IPS-20b (cell line): ENCODE measurements around the gene MEX3D.

ENCODE experiments used
- H3K27ac ChIP-seq: one replicate; pipeline ENCODE4 v1.5.1; 2013; ENCODE audit warnings: low read length
- H3K27me3 ChIP-seq: 2 replicates; pipeline ENCODE4 v1.6.1; 2013; ENCODE audit warnings: mild to moderate bottlenecking, low read length, inconsistent platforms; ENCODE audit not compliant: insufficient read depth
- H3K36me3 ChIP-seq: 2 replicates; pipeline ENCODE4 v1.6.1; 2013; ENCODE audit warnings: low read depth, mild to moderate bottlenecking, inconsistent platforms, low read length, moderate library complexity; ENCODE audit not compliant: insufficient read depth
- H3K4me1 ChIP-seq: 2 replicates; pipeline ENCODE4 v1.6.1; 2013; ENCODE audit warnings: mild to moderate bottlenecking, control low read depth, inconsistent platforms, low read length, moderate library complexity; ENCODE audit not compliant: insufficient read depth
- H3K4me3 ChIP-seq: 2 replicates; pipeline ENCODE4 v1.5.1; 2013; ENCODE audit warnings: mild to moderate bottlenecking, low read length, inconsistent platforms
- H3K9ac ChIP-seq: 2 replicates; pipeline ENCODE4 v1.6.1; 2013; ENCODE audit warnings: low read depth, mild to moderate bottlenecking, inconsistent platforms, low read length, moderate library complexity
- H3K9me3 ChIP-seq: 2 replicates; pipeline ENCODE4 v1.6.1; 2013; ENCODE audit warnings: mild to moderate bottlenecking, low read depth, low read length, inconsistent platforms; ENCODE audit not compliant: insufficient read depth

The MEX3D gene

DNA sequence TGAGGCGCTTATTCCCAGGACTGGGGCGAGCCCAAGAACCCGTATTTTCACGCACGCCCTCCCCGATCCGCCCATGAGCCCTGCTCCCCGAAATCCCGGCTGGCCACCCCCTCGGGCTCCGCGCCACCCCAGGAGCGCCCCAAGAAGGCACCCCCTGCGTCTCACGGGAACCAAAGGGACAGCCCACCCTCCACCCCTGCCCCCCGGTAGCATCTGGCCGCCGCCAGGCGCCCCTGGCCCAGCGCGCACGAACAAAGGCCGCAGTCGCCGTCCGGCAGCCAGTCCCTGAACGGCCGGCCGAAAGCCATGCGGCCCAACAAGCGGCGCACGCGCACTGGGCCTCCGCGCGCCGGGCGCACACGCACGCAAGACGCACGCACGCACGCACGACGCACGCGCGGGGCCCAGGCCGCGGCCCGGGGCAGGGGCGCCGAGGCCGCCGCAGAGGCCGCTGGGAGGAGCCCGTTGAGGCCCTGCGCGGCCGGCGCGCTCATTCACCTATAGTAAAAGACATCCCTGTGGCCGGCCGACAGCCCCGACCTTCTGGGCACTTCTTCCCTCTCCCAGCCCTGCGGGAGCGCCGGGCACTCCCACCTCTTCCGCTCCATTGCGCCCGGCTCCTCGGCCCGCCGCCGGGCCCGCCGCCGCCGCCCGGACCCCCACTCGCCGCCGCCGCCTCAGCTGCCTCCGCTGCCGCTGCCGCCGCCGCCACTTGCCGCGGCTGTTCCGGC lies 24.1 kb upstream of the MEX3D start:
- no peaks in the 10 kb centered on the region for H3K27me3 ChIP-seq
- H3K27ac ChIP-seq: peak overlapping the region; percentile 92
- peaks cover 14% of the 10 kb centered on the region for H3K36me3 ChIP-seq
- peaks cover 5% of the 10 kb centered on the region; the same call in 1 of the 2 replicates for H3K4me1 ChIP-seq
- H3K9ac ChIP-seq: peak overlapping the region; percentile 99
- no peaks in the 10 kb centered on the region for H3K9me3 ChIP-seq
- H3K4me3 ChIP-seq: peak overlapping the region; percentile 98

DNA sequence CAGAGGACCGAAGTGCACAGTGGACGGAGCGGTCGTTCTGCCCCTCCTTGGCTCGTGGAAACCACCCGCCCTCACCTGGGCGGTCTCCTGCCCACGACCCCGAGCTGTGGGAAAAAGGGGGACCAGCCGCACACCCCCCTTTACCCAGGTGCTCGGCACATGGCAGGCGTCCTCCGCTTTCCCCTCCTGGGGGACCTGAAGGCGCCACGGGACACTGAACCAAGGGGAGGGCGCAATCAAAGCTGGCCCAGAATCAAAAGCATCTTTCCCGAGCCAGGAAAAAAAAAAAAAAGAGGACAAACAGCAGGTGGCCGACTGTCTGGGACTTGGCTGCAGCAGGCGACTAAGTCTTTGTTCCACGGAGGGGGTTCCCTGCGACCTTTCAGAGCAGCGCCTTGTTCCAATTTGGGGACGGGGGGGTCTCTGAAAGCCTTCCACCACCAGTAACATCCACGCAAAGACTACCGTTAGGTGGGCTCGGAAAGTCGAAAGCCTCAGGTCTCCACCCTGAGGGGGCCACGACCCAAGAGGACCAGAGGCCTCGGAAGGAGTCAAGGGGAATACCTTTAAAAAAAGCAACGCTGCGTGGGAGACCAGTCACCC lies 23.4 kb upstream of the MEX3D start:
- Histone ChIP-seq H3K4me3 (peak overlapping the region; percentile 98), H3K27me3 (no peaks in the 10 kb centered on the region), H3K4me1 (peaks cover 5% of the 10 kb centered on the region; the same call in 1 of the 2 replicates), H3K36me3 (peaks cover 8% of the 10 kb centered on the region; the same call in 1 of the 2 replicates), H3K9me3 (no peaks in the 10 kb centered on the region), H3K9ac (peak overlapping the region; percentile 99), H3K27ac (peak overlapping the region; percentile 92)

DNA sequence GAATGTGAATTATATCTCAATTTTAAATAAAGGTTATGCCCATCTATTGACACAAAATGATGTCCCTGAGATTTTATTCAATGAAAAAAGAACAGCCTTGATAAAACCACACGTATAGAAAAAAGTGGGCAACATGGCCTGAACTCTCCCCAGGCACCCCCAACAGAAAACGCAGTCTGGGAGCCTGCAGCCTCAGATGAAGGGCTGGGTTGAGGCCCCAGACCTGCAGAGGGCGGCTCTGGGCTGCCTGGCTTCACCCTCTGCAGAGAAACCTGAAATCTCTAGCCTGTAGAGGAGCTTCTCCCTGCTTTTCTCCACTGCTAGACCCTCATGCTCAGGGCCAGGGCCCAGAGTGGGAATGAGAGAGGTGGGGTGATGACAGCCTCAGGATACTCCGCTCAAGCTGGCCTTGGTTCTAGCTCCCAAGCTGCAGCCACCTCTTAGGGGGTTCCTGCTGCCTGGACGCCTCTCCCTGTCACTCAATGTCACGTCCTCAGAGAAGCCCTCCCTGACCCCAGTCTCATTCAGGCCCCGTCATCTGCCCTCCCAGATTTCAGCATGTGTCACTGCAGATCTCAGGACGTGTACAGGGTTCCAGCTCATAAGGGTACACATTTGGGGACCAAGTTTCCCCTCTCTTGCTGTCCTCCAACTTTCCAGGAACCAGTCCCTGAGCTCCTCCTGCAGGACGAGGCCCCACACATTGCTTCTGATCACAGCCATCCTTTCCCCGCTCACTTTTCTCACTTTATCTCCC lies 22.7 kb upstream of the MEX3D start:
- Histone ChIP-seq H3K9ac (peak overlapping the region; percentile 99), H3K4me3 (peak overlapping the region; percentile 98), H3K27me3 (no peaks in the 10 kb centered on the region), H3K36me3 (peaks cover 11% of the 10 kb centered on the region), H3K27ac (peak overlapping the region; percentile 92), H3K4me1 (peaks cover 5% of the 10 kb centered on the region; the same call in 1 of the 2 replicates), H3K9me3 (no peaks in the 10 kb centered on the region)

DNA sequence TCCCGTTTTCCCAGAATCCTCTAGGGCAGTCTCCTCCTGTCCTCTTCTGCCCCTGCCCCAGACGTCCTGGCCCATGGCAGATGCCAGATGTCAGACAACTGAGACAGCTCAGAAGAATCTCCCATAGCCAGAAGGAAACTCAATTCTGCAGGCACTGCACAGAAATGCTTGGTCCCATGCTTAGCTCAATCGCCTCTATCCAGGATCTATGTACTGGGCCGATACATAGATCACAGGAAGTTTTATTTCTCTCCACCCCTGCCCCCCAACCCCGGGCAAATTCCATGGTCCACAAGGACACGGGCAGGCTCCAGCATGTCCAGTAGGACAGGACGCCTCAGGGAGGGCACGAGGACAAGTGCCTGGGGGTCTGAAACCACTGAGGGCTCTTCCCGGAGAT lies 19.7 kb upstream of the MEX3D start:
- Histone ChIP-seq H3K27me3 (no peaks in the 10 kb centered on the region), H3K9me3 (no peaks in the 10 kb centered on the region), H3K9ac (no peak overlapping the region), H3K4me1 (peaks cover 5% of the 10 kb centered on the region; the same call in 1 of the 2 replicates), H3K36me3 (peaks cover 22% of the 10 kb centered on the region; the same call in 1 of the 2 replicates), H3K4me3 (no peak overlapping the region), H3K27ac (no peak overlapping the region)

DNA sequence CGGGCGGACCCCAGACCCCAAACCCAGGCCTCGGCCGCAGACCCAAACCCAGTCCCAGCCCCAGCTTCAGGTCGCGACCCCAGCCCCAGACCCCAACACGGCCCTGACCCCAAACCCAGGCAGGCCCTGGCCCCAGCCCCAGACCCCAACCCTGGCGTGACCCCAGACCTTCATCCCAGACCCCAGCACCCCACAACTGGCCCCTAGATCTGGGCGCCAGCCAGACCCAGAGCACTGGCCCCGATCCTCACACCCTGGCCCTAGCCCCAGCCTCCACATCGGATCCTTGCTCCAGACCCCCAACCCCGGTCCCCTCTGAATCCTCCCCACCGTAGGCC lies 17.1 kb upstream of the MEX3D start:
- no peaks in the 10 kb centered on the region for H3K27me3 ChIP-seq
- no peak overlapping the region for H3K27ac ChIP-seq
- H3K36me3 ChIP-seq: peaks cover 47% of the 10 kb centered on the region; the same call in 1 of the 2 replicates
- H3K4me1 ChIP-seq: no peaks in the 10 kb centered on the region
- H3K4me3 ChIP-seq: no peak overlapping the region
- H3K9ac ChIP-seq: no peak overlapping the region
- H3K9me3 ChIP-seq: no peaks in the 10 kb centered on the region

DNA sequence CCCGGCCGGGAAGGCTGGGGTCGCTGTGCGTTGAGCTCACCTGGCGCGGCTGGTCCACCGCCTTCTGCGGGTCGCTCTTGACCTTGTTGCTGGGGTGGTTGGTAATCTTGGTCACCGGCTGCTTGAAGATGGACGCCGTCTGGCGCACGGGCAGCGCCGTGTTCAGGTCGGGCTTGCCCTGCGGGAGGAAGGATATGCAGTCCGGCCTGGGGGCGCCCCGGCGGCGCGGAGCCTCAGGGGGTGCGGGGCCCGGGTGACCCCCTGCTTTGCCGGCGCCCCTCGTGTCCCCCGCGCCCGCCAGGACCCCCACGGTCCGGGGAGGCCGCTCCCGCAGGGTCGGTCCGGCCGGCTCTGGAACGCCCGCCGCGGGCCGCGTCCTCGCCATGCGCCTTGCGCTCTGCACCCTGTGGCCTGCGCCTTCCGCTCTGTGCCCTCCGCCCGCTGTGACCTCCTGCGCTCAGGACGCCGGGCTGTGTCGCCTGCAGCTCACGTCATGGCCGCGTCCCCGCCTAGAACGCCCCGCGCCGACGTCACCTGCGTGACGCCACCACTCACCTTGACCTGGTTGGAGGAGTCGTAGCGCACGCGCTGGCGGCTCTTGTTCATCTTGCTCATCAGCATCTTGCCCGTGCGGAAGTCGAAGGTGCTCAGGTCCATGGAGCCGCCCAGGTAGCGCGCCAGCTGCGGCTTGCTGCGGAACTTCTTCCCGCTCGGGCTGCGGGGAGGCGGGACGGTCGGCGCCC lies 16.5 kb upstream of the MEX3D start:
- Histone ChIP-seq H3K4me3 (no peak overlapping the region), H3K36me3 (peaks cover 52% of the 10 kb centered on the region; the same call in 1 of the 2 replicates), H3K27ac (no peak overlapping the region), H3K9ac (no peak overlapping the region), H3K9me3 (no peaks in the 10 kb centered on the region), H3K27me3 (no peaks in the 10 kb centered on the region), H3K4me1 (no peaks in the 10 kb centered on the region)

DNA sequence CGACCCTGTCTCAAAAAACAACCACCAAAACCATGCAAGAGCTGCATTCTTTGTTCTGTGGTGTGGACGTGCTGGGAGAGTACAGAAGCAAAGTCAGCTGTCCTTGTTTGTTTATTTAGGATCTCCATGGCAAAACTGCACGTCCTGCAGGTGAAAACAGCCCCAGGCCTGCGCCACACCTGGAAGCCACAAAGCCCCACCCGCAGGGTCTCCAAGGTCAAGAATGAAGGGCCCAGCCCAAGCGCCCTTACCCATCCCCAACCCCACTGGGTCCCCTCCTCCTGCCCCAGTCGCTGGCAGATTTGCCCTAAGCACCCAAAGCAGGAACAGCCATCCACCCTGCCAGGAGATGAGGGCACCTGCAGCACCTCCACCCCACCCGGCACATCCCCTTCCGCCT lies 14.1 kb upstream of the MEX3D start:
- H3K9me3 ChIP-seq: no peaks in the 10 kb centered on the region
- peaks cover 66% of the 10 kb centered on the region; the same call in 1 of the 2 replicates for H3K36me3 ChIP-seq
- no peak overlapping the region for H3K27ac ChIP-seq
- no peaks in the 10 kb centered on the region for H3K27me3 ChIP-seq
- H3K4me3 ChIP-seq: no peak overlapping the region
- H3K4me1 ChIP-seq: no peaks in the 10 kb centered on the region
- H3K9ac ChIP-seq: no peak overlapping the region

DNA sequence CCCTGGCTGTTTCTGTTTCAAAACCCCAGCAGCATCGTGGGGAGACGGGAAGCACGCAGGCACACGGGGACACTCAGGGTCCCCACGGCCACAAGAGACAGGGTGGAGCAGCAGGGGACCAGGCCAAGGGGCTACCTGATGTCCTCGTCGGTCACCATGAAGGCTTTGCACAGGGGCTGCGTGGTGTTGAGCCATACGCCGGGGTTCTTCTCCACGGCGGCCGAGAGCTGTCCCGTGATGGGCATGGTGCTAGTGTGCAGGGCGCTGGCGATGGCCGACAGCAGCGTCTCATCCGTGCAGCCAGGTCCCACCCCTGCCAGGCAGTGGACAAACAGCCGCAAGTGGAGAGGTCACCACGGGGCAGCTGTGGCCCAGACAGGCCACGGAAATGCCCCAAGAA lies 12.8 kb upstream of the MEX3D start:
- H3K27me3 ChIP-seq: no peaks in the 10 kb centered on the region
- H3K9me3 ChIP-seq: no peaks in the 10 kb centered on the region
- no peak overlapping the region for H3K4me3 ChIP-seq
- H3K27ac ChIP-seq: no peak overlapping the region
- H3K4me1 ChIP-seq: no peaks in the 10 kb centered on the region
- H3K36me3 ChIP-seq: peaks cover 66% of the 10 kb centered on the region; the same call in 1 of the 2 replicates
- H3K9ac ChIP-seq: no peak overlapping the region

DNA sequence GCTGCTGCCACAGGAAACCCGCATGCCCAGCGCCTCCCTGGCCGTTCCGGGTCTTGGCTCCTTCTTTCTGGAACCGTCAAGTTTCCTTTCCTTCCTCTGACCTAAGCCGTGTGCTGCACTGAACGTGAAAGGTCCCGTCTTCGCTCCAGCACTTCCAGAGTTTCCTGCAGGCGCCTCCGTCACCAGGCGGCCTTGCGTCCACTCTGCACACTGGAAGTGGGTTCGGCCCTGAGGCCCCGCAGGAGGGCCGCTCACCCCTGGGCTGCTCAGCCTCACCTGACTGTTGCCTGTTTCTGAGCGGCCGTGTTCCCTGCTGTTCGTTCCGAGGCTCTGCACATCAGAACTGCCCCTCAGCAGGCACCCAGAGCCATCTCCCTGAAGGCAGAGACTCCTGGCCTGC lies 12.3 kb upstream of the MEX3D start:
- no peak overlapping the region for H3K4me3 ChIP-seq
- no peaks in the 10 kb centered on the region for H3K27me3 ChIP-seq
- no peaks in the 10 kb centered on the region for H3K9me3 ChIP-seq
- no peaks in the 10 kb centered on the region for H3K4me1 ChIP-seq
- peaks cover 61% of the 10 kb centered on the region; the same call in 1 of the 2 replicates for H3K36me3 ChIP-seq
- no peak overlapping the region for H3K27ac ChIP-seq
- H3K9ac ChIP-seq: no peak overlapping the region

DNA sequence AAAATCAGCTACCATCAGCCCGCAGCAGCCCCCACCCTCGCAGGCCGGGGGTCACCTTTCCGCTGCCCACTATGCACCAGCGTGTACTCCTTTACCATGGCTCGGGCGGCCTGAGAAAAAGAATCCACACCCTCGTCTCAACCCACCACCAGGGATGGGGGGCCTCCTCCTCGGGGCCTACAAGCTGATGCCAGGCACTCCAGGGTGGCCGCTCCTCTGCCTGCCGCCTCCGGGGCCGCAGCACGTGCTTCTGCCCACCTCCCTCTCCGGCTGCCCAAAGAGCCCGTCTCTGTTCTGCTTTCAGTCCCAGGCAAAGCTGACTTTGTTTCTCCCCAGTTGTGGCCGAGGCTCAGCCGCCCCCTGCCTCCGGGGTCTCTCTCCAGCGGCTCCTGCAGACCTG lies 11.1 kb upstream of the MEX3D start:
- Histone ChIP-seq H3K36me3 (peaks cover 58% of the 10 kb centered on the region; the same call in 1 of the 2 replicates), H3K4me3 (no peak overlapping the region), H3K4me1 (no peaks in the 10 kb centered on the region), H3K27me3 (no peaks in the 10 kb centered on the region), H3K9me3 (no peaks in the 10 kb centered on the region), H3K9ac (no peak overlapping the region), H3K27ac (no peak overlapping the region)

DNA sequence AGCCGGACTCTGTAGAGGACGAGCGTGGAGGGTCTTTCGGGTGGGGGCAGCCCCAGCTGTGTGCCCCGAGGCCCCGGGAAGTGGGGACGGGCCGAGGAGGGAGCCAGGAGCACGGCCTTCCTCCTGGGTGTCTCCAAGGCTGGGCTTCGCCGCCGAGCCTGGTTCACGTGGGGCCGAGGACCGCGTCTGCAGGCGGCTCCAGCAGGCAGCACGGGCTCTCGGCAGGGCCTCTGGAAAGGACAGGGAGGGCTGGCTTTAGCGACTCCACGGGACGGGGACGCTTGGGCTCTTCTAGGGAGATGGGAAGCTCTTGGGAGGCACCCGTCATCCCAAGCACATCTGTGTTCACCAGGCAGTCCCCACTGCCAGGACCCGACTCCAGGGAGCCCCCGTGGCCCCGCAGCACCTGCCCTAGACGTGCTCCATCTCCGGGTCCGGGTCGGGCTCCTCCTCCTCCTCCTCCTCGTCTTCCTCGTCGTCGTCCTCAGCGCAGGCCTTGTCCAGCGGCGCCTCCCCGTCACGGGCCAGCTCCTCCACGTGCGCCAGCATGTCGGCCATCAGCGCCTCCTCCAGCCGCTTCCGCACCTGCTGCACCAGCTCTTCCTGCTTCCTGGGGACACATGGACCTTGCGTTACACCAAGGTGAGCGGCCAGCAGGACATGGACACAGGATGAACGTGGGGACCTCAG lies 9.9 kb upstream of the MEX3D start:
- H3K36me3 ChIP-seq: peaks cover 49% of the 10 kb centered on the region; the same call in 1 of the 2 replicates
- H3K9me3 ChIP-seq: no peaks in the 10 kb centered on the region
- no peak overlapping the region for H3K9ac ChIP-seq
- no peaks in the 10 kb centered on the region for H3K27me3 ChIP-seq
- no peak overlapping the region for H3K27ac ChIP-seq
- no peaks in the 10 kb centered on the region for H3K4me1 ChIP-seq
- no peak overlapping the region for H3K4me3 ChIP-seq
